GM19351 (cell line): Measurements from ENCODE around the gene PDE4C.

Experiments
- ATAC-seq: cut with Tn5 transposase; IDR thresholded peaks from one replicate; pipeline ENCODE4 v1.9.1; 2021; ENCODE audit warnings: mild to moderate bottlenecking, moderate library complexity; ENCODE audit not compliant: unreplicated experiment

Gene PDE4C

DNA sequence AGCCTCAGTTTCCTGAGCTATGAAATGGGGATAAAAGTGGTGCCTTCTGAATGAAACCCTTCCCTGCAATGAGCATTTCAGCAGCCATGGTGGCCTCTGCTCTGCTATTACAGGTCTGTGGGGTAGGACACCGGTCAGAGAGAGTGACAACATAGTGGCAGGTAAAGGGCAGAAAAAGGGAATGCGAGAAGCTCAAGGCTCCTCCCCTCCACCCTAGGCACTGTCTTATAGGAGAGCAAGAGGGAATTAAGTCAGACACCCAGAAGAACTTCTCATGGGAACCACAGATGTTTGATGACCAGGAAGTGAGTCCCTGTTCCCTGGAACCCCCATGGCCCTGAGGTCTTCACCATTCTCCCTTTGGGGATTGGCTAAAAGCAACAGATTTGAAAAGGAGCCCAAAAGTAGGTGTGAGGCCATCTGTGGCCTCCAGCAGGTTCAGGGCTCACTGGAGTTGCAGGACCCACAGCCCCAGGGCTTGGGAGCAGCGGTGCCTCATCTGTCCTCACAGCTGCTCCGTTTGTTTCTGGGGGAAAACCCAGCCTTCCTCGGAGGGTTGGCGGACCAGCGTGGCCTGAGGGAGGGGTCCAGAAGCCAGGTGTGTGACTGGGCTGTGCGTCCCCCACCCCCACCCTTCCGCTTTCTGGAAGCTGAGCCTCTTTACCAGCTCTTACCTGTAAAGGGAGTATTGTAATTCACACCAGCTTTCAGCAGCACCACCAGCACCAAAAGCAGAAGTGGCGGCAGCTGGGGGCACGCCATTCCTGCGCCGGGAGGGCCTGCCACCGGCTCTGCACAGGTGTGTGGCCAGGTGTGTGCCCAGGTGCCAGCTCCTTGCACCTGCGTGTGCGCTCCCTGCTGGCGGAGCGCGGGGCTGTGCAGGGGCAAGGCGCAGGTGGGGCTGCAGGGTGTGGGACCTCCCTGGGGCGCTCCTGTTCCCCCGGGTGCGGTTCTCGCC is 28.6 kb upstream of the PDE4C start:
- ATAC-seq = no peak

DNA sequence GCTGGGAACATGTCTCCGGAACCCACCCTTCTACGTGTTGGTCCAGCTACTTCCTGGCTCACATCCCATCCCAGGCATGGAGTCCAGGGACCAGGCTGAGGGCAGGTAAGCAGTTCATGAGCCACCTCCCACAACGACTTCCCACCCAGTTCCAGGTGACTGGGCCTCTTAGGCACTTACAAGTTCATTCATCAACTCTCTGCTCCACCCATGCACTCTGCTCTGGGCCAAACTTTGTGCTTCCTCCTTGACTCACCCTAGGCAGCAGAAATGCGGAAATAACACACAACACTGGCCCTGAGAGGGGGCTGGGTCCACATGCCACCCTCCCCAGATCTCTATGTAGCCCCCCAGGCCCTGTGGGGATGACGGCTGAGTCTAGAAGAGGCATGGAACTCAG is 27.5 kb upstream of the PDE4C start:
- ATAC-seq = no peak

DNA sequence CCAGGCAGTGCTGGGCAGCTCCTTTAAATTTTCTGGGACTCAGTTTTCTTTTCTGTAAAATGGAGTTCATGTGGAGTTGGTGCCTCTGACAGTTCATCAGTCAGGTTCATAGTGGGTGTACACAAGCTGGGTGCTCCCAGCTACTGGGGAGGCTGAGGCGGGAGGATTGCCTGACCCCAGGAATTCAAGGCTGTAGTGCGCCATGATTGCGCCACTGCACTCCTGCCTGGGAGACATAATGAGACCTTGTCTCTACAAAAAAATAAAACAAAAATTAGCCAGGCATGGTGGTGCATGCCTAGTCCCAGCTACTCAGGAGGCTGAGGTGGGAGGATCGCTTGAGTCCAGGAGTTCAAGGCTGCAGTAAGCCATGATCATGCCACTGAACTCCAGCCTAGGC is 26.9 kb upstream of the PDE4C start:
- no peak for ATAC-seq

DNA sequence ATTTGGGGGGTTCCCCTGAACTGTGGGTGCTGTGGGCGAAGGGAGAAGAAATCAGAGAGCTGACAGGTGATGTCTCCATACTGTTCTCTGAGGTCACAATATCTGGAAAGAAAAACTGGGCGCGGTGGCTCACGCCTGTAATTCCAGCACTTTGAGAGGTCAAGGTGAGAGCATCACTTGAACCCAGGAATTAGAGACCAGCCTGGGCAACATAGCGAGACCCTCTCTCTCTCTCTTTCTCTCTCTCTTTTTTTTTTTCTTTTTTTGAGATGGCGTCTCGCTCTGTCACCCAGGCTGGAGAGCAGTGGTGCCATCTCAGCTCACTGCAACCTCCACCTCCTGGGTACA is 26.1 kb upstream of the PDE4C start:
- ATAC-seq = no peak

DNA sequence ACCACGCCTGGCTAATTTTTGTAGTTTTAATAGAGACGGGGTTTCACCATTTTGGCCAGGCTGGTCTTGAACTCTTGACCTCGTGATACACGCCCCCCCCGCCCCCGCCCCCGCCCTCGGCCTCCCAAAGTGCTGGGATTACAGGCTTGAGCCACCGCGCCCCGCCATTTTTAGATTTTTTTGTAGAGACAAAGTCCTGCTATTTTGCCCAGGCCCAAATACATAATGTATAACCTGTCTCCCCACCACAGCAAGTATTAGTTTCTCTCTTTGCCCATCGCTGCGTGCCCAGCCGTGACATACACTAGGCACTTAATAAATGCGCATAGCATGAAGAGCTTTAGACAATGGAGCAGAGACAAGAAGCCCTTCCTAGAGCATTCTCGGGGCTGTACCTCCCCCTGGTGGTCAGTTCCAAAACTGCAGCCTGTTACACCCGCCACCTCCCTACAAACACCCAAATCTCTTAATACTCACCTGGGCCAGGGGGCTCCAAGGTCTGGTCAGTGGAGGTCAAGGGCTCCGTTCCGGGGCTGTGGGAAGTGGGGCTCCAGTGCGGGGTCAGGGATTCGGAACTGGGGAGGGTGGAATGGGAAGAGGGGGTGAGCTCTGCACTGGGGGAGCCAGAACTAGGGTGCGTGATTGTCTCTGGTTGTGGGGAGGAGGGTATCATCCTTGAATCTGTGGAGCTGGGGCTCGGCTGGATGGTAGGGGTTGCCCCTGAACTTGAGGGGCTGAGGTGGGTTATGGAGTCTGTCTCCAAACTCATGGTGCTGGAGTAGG is 25.5 kb upstream of the PDE4C start:
- ATAC-seq = no peak

DNA sequence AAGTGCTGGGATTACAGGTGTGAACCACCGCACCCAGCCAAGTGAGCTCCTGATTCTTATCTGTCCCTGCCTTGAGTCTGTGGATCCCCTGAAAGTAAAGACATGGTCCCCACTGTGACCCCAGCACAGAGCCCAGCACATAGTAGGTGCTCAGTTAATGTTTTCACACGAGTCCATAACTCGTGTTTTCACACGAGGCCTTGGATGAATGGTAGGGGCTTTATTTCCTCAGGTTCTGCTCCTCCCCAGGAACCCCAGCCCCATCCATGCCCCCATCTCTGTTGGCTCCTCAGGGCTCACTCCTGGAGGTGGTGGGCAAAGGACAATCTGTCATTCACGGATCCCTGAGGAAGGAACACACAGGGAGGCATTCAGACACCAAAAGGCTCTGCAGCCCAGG is 23.6 kb upstream of the PDE4C start:
- no peak for ATAC-seq

DNA sequence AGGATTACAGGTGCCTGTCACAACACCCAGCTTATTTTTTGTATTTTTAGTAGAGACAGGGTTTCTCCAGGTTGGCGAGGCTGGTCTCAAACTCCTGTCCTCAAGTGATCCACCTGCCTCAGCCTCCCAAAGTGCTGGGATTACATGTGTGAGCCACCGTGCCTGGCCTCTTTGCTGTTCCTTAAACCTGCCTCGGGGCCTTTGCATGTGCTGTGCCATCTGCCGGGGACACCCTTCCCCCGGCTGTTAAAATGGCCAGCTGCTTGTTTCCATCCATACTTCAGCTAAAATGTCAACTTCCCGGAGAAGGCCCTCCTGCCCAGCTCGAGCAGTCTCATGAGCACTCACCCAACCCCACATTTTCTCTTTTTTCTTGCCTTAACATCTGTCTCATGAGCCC is 19.1 kb upstream of the PDE4C start:
- ATAC-seq = no peak

DNA sequence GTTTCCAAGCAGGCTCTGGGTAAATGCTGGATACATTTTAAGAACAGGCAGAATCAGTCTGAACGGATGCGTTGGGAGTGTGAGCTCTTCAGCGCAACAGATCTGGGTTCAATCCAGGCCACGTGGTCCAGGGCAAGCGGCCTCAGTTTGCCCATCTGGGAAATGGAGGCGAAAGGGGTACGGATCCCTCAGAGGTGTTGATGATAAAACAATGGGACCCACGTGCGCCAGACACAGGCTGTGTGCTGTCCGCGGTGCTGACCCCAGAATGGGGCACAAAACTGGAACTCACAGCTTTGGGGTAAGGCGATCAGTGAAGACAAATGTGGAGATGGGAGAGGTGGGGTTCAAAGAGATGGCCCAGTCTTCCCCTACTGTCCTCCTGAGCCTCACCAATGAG is 13.1 kb upstream of the PDE4C start:
- no peak for ATAC-seq

DNA sequence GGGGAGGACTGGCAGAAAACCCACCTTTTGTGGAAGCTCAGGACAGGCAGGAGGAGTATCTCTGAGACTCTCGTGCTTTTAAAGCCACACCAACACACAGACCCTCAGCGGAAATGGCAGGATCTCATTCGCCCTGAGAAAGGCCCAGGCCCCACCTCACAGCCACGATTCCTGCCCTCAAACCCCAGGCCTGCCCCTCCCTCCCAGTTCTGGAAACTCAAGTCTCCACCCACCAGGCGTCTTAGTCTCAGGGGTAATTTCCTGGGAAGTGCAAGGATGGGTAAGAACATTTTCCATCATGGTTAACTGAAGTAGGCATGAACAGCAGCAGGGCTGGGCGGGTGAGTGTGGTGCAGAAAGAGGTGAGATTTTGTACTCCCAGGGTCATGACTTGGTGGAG is 8.0 kb upstream of the PDE4C start:
- ATAC-seq = no peak

DNA sequence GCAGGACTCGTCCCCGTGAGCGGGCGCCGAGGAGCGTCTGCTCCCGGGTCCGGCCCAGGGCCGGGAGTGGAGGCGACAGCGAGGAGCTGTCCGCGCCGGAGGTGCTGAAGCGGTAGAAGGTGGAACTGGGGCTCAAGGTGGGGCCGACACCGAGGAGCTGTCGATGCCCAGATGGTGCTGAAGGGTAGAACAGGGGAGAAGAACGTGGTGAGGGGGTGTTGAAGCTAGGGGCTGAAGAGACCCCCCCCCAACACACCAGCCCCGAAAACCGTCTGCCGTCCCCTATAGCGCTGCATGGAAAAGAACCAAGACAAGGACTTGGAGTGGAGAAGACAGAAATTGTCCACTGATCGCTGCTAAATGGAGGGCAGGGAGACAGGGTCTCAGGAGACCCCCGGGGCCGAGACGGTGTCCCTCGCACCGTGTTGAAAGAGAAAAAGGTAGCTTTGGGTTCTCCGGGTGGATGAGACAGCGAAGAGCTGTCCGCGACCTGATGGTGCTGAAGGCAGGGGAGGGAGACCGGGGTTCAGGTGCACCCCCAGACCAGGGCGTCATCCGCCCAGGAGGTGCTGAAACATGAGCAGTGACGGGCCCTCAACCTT is 7.1 kb upstream of the PDE4C start:
- ATAC-seq = no peak

DNA sequence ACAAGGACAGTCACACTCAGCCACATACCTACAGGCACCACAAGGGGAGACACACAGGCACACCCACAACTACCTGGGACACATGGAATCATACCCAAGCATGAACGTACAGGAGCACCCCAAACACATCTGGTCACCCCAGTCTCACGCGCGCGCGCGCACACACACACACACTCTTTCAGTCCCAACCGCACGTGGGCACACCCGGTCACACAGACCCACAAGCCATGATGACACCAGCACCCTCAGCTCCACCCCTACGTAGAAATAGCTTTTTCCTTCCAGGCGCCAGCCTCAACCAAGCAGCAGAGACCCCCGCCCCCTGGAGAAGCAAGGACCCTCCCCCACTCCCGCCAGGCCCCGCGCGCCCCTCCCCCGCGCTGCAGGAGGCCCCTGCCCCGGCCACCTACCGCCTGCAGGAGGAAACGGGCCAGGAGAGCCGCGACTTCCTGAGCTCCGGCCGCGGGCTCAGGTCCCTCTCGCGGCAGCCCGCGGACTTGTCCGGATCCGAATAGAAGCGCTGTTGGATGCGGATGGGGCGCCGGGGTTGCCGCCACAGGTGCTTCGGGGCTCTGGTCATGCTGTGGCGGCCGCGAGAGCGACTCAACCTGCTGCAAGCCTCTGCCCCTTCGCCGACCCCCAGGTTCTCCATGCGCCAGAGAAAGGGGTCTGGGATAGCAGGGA is 6.4 kb upstream of the PDE4C start:
- ATAC-seq = no peak

DNA sequence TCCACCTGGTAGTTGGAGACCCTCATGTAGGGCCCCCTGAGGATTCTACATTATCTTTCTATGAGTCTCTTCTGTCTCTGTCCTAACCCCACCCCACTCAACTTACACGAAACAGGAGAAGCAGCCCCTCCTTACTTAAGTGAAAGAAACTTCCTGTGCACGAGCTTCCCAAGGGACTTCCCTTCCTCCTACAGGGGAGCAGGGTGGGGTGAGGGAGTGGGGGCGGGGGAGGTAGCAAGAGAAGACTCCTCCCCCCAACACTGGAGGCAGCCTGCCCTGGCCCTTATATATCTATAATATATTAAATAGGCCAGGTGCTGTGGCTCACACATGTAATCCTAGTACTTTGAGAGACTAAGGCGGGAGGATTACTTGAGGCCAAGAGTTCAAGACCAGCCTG is 5.5 kb upstream of the PDE4C start:
- ATAC-seq = no peak

DNA sequence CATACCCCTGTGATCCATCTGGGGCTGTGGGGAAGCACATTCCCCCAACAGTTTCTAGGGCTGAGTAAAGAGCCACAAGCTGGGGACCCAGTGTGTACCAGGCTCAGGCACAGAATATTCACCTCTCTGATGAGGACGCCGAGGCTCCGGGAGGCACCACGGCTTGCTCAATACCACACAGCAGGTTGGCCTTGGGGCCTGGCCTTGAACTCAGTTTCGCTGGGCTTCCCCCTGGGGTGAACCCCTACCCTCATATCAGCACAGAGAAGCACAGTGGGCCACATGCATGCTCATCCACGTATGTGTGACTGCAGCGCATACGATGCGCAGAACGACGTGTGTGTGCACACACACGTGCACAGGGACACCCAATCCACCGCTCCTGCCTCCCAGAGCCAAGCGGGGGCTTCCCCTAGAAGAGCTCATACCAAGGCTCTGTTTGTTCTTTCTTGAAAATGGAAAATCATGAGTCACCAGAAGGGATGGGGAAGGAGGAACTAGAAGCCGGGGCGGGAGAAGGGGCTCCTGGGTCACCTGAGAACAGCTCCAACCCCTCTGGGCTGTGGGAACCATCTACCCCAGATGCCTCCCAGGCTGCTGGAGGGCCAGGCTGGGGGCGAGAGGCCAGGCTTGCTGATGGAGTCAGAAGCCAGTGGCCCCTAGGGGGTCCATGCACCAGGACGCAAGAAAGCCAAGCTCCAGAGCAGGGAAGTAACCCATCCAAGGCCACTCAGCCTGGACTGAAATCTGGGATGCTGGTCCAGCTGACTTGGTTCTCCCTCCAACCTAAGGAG is 4.9 kb upstream of the PDE4C start:
- ATAC-seq = no peak

DNA sequence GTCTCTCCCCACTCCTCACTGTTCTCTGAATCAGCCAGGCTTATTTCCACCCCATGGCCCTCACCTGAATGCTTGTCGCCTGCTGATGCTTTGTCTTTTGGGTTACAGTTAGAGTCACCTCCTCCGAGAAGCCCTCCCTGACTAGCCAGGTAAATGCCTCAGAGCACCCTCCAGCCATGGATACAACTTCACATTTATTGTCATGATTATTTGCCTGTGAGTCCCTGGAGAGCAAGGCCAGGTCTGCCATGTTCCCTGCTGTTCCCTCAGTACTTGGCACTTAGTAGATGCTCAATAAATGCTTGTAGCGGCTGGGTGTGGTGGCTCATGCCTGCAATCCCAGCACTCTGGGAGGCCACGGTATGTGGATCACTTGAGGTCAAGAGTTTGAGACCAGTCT is 3.7 kb upstream of the PDE4C start:
- ATAC-seq = no peak

DNA sequence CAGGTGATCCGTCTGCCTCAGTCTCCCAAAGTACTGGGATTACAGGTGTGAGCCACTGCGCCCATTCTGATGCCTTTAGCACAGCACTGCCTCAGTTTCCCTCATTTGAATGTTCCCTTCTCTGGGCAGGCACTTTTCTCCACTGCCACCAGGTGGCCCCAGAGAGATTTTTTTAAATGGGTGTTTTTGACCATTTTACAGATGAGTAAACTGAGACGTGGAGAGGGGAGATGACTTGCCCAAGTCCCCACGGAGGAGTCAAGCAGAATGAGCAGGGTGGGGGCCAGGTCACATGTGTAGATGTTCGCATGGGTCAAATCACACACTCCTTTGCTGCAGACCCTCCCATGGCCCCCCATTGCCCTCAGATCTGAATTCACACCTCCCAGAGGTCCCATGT is 3.2 kb upstream of the PDE4C start:
- ATAC-seq = no peak

DNA sequence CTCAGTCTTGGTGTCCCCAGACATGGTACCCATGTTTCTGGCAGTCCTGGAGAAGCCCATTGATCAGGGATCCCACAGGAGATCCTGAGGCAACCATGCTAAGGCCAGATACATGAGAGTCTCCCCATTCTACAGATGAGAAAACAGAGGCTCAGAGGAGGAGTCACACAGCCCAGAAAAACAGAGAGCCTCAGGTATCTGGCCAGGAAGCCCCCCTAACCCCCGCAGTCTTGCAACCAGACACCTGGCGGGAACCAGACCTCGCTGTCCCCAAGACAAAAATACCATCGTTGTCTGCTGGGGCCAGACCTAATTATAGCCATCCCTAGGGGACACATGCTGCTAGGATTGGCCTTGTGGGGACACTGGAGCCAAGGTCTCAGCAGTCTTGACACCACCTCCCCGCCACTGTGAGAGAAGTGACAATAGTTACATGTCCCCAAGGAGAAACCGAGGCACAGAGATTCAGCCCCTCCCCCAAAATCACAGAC is 1.6 kb upstream of the PDE4C start:
- no peak for ATAC-seq

DNA sequence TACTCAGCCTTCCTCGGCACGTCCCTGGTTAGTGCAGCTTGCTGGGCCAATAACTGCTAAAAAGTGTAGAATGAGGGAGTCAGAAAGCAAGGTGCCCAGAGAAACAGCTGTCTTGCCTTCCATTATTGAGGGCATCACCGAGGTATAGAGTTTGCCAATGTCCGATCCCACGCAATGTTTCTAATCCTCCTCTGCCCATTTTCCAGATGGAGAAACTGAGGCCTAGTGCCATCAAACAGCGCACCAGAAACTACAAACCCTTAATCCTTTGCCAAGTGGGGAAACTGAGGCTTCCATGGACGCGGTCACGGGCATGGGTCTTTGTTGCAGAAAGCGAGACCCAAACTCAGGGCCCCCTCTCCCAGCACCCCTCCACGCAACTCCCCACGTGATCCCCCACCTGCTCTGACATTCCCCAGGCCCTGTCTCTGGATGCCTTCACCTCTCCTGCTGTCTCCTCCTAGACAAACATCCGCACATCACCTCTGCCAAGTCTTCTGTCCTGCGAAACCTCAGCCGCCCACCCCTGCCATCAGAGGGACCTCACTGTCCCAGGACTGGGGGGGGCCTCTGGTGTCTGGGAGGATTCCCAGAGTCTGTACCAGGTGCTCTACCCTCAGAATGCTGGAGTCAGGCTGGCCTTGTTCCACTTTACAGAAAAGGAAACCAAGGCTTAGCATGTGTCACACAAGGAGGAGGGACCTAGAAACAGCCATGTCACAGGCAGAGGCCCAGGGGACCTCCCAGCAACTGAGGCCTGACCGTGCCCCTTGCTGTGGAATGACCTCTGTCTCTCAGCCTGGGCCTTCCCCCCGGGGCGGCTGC is 930 bp upstream of the PDE4C start:
- ATAC-seq = no peak

DNA sequence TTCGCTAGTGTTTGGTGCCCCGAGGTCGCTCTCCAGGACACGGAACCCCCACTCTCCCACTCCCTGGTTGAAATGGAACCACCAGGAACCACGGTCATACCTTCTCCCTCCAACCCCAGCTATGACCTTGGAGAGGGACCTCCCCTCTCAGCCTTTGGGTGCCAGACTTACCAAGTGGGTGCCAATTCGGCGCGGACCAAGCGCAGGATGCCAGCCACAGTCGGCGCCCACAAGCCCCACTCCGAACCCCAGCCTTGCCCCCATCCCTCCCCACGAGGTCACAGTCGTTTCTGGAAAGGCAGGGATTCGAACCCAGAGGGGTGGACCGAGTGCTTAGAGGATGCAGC is 910 bp downstream of the PDE4C start:
- no peak for ATAC-seq

DNA sequence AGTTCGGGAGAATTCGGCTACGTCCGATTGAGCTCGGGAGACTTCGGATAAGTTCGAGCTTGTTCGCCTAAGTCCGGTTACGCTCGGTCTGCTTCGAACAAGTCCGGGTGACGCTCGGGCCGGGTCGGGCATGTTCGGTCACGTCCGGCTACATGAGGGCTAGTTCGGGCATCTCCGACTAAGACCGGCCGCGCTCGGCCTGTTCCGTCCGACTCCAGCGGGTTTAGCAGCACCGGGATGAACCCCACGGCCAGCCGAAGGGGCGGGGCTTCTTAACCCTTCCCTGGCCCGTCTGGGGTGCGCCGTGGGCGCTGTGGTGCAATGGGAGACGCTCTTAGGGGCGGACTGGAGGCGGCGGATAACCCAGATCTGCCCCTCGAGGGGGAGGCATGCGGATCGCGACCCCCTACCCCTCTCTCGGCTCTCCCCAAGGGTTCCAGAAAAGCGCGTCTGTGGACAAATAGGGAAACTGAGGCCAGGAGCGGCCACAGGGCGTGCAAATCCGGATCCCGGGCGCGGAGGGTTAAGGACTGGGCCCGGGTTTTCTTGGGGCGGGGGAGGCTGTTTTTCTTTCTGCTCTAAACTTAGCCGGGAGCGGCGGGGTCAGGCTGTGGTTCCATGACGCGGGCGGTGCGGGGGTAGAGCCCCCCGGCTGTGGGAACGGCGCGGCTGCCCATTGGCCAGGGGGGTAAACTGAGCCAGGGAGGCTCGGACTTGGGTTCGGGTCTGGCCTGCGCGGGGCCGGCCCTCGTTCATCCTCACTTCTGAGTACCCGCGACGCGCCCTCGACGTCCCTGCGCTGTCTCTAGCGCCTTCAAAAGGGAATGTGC is 1.5 kb downstream of the PDE4C start:
- ATAC-seq = peak; percentile 95
